HEK293T (cell line): ENCODE measurements around the gene ZC3H8.

ENCODE experiments used
- CTCF ChIA-PET: fragments of 350-600 bp; formaldehyde crosslinking; extraction: SDS; loops from one replicate; lab custom pipeline; 2021; ENCODE audit warnings: antibody characterized with exemption, inconsistent platforms; lab: Yijun Ruan, JAX
- POLR2A ChIA-PET: fragments of 350-600 bp; formaldehyde crosslinking; extraction: SDS; loops from one replicate; lab custom pipeline; 2020; ENCODE audit warnings: antibody characterized with exemption, inconsistent platforms; lab: Yijun Ruan, JAX
- DNase-seq: peaks from one replicate; pipeline ENCODE4 v3.0.0; 2012; ENCODE audit warnings: mixed read lengths; ENCODE audit errors: extremely low spot score
- ARNT ChIP-seq: fragments of 450-650 bp; IDR thresholded peaks from 2 replicates; pipeline ENCODE4 v1.6.1; 2017; ENCODE audit warnings: mild to moderate bottlenecking
- BHLHE40 ChIP-seq: fragments of 450-650 bp; IDR thresholded peaks from 2 replicates; pipeline ENCODE4 v1.6.1; 2016; ENCODE audit warnings: mild to moderate bottlenecking, moderate library complexity, borderline replicate concordance
- CTBP1 ChIP-seq: fragments of 450-650 bp; IDR thresholded peaks from 2 replicates; pipeline ENCODE4 v1.6.1; 2016; ENCODE audit warnings: borderline replicate concordance
- ELF4 ChIP-seq: fragments of 450-650 bp; IDR thresholded peaks from 2 replicates; pipeline ENCODE4 v1.6.1; 2017; ENCODE audit warnings: antibody characterized with exemption
- FOXA1 ChIP-seq: fragments of 450-650 bp; IDR thresholded peaks from 2 replicates; pipeline ENCODE4 v1.6.1; 2016; ENCODE audit warnings: mild to moderate bottlenecking
- FOXK2 ChIP-seq: fragments of 450-650 bp; IDR thresholded peaks from 2 replicates; pipeline ENCODE4 v1.6.1; 2016; ENCODE audit warnings: mild to moderate bottlenecking
- FOXM1 ChIP-seq: fragments of 450-650 bp; IDR thresholded peaks from 2 replicates; pipeline ENCODE4 v1.6.1; 2017; ENCODE audit warnings: mild to moderate bottlenecking, borderline replicate concordance
- HDGF ChIP-seq: fragments of 450-650 bp; IDR thresholded peaks from 2 replicates; pipeline ENCODE4 v1.6.1; 2017; ENCODE audit warnings: antibody characterized with exemption, borderline replicate concordance
- L3MBTL2 ChIP-seq: fragments of 450-650 bp; conservative IDR thresholded peaks from 2 replicates; pipeline ENCODE4 v1.6.1; 2016; ENCODE audit warnings: mild to moderate bottlenecking
- LEF1 ChIP-seq: fragments of 450-650 bp; IDR thresholded peaks from 2 replicates; pipeline ENCODE4 v1.6.1; 2017; ENCODE audit warnings: mild to moderate bottlenecking, borderline replicate concordance
- NFRKB ChIP-seq: fragments of 450-650 bp; IDR thresholded peaks from 2 replicates; pipeline ENCODE4 v1.6.1; 2016; ENCODE audit warnings: mild to moderate bottlenecking, moderate library complexity
- PKNOX1 ChIP-seq: fragments of 450-650 bp; IDR thresholded peaks from 2 replicates; pipeline ENCODE4 v1.6.1; 2016
- SP1 ChIP-seq: fragments of 450-650 bp; IDR thresholded peaks from 2 replicates; pipeline ENCODE4 v1.6.1; 2017
- SUZ12 ChIP-seq: fragments of 450-650 bp; IDR thresholded peaks from 2 replicates; pipeline ENCODE4 v1.6.1; 2016; ENCODE audit warnings: mild to moderate bottlenecking
- TARDBP ChIP-seq: fragments of 450-650 bp; IDR thresholded peaks from 2 replicates; pipeline ENCODE4 v1.6.1; 2016
- ZNF384 ChIP-seq: fragments of 450-650 bp; IDR thresholded peaks from 2 replicates; pipeline ENCODE4 v1.6.1; 2016

The ZC3H8 gene

DNA sequence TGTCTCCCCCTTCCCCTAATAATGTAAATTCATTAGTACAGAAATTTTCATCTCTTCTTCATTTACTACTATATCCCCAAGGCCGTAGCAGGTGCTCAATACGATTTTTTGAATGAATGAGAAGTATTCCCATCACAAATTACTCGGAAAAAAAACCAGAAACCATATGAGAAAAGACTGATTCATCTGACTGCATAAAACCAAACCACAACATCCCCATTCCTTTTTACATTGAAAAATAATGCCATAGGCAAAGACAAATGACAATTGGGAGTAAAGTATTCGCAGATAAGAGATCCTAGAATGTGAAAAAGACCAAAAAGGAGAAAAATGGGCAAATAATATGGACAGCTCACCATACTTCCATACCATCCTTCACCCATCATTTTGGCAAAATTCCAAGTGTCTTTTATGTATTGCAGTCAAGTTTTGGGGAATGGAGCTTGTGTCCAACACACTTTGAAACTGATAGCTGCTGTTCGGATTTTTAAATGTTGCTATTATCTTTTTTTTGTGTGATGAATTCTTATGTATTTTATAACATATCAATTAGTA, 1.5 kb downstream of the ZC3H8 start:
- CTCF ChIA-PET, result no interaction called here
- TF ChIP-seq CTBP1, result no peak
- no peak for TF ChIP-seq FOXK2
- no peak for TF ChIP-seq ARNT
- no peak for TF ChIP-seq ZNF384
- no peak for TF ChIP-seq LEF1
- no peak for TF ChIP-seq SUZ12
- no peak for TF ChIP-seq BHLHE40
- TF ChIP-seq ELF4, result no peak
- no peak for TF ChIP-seq FOXA1
- POLR2A ChIA-PET, result no interaction called here
- DNase-seq, result no peak

- no peak for TF ChIP-seq ZNF384
- no peak for TF ChIP-seq ARNT
- TF ChIP-seq BHLHE40, result no peak
- no peak for TF ChIP-seq SP1
- TF ChIP-seq PKNOX1, result no peak
- no peak for TF ChIP-seq CTBP1
- no peak for TF ChIP-seq LEF1
- no peak for TF ChIP-seq ELF4
- TF ChIP-seq FOXK2, result no peak
- no peak for DNase-seq
- CTCF ChIA-PET, result interaction anchor here (1.4 kb wide), 1 partner anchor 8 kb away, joined by 3 read pairs; no protein-coding TSS in a partner anchor
- POLR2A ChIA-PET, result no interaction called here
Observed at GRCh38 chr2:112251271-112251670, 3.6 kb downstream of the ZC3H8 start.

DNA sequence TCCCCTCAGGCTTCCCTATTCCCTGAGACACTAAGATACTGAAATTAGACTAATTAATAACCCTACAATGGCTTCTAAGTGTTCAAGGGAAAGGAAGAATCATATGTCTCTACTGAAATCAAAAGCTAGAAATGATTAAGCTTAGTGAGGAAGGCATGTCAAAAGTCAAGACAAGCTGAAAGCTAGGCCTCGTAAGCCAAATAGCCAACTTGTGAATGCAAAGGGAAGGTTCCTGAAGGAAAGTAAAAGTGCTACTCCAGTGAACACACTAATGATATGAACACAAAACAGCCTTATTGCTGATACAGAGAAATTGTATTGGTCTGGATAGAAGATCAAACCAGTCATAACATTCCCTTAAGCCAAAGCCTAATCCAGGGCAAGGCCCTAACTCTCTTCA, 10.0 kb downstream of the ZC3H8 start:
- POLR2A ChIA-PET, result interaction anchor here (0.9 kb wide), 1 partner anchor 10 kb away, joined by 4 read pairs; the partner anchor contains the start of gene ZC3H8
- CTCF ChIA-PET, result no interaction called here
- no peak for TF ChIP-seq NFRKB
- TF ChIP-seq SUZ12, result no peak
- TF ChIP-seq ZNF384, result no peak
- TF ChIP-seq HDGF, result no peak
- TF ChIP-seq PKNOX1, result no peak
- no peak for TF ChIP-seq CTBP1
- no peak for TF ChIP-seq ARNT
- TF ChIP-seq FOXK2, result no peak
- TF ChIP-seq LEF1, result no peak
- no peak for TF ChIP-seq FOXM1
- no peak for TF ChIP-seq FOXA1
- TF ChIP-seq BHLHE40, result no peak
- no peak for TF ChIP-seq L3MBTL2
- no peak for TF ChIP-seq TARDBP
- no peak for TF ChIP-seq SP1
- no peak for TF ChIP-seq ELF4
- no peak for DNase-seq

DNA sequence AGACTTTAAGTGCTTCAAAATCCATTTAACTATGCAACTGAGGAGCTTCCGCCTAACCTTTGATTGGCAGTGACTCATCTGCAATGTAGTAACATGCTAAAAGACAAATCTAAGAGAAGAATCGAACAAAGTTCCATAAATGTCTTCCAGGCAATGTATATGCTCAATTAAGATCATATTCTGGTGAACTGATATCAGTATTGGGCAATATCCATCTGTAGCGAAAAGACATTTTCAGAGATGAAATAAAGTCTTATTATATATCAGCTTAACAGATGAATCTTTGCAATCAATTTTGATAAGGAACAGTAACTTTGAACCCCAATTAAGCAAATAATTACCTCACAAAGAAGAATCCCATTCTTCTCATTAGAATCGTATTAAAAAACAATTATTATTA, 11.6 kb downstream of the ZC3H8 start:
- TF ChIP-seq FOXA1 (no peak), TARDBP (no peak), FOXM1 (no peak), PKNOX1 (no peak), SP1 (no peak), HDGF (no peak), L3MBTL2 (no peak), ELF4 (no peak), NFRKB (no peak), CTBP1 (no peak), BHLHE40 (no peak), LEF1 (no peak), FOXK2 (no peak), ZNF384 (no peak), ARNT (no peak), SUZ12 (no peak)
- CTCF ChIA-PET, result no interaction called here
- POLR2A ChIA-PET, result interaction anchor here (1.9 kb wide), 1 partner anchor 12 kb away, joined by 7 read pairs; the partner anchor contains the start of gene ZC3H8
- DNase-seq, result no peak

- TF ChIP-seq FOXA1, result no peak
- TF ChIP-seq SP1, result no peak
- no peak for TF ChIP-seq ZNF384
- no peak for TF ChIP-seq BHLHE40
- TF ChIP-seq ELF4, result no peak
- no peak for TF ChIP-seq FOXK2
- no peak for TF ChIP-seq CTBP1
- no peak for TF ChIP-seq SUZ12
- no peak for TF ChIP-seq ARNT
- TF ChIP-seq L3MBTL2, result no peak
- TF ChIP-seq NFRKB, result no peak
- TF ChIP-seq FOXM1, result no peak
- no peak for TF ChIP-seq HDGF
- TF ChIP-seq LEF1, result no peak
- TF ChIP-seq PKNOX1, result no peak
- no peak for TF ChIP-seq TARDBP
- POLR2A ChIA-PET, result interaction anchor here (1.9 kb wide), 1 partner anchor 13 kb away, joined by 7 read pairs; the partner anchor contains the start of gene ZC3H8
- CTCF ChIA-PET, result no interaction called here
- no peak for DNase-seq
Observed at GRCh38 chr2:112242384-112242783, 12.5 kb downstream of the ZC3H8 start.
